Panc1 (cell line): Measurements from ENCODE around the gene ACTG1. TPM values are rescaled to one million over a fixed set of nuclear protein-coding genes. Genes with fewer than 3 reads are reported as not detected.

Experiments
- ATAC-seq: fragments of 200-7000 bp; cut with Tn5 transposase; 2 replicates; pipeline ENCODE4 v1.9.1; 2020; ENCODE audit warnings: mild to moderate bottlenecking, moderate library complexity
- BruUV-seq: library from RNA; stranded (reverse); fragments of 400-500 nt; replicated peaks from 2 replicates; lab custom pipeline; 2021; lab: Mats Ljungman, UMichigan
- CTCF ChIA-PET: fragments of 300-600 bp; sonication (Branson Sonifier 250); formaldehyde crosslinking; loops from one replicate; lab custom pipeline; 2022; ENCODE audit warnings: antibody characterized with exemption; lab: Charles Lee
- POLR2A ChIA-PET: fragments of 300-600 bp; sonication (Branson Sonifier 250); formaldehyde crosslinking; loops from one replicate; lab custom pipeline; 2022; ENCODE audit warnings: antibody characterized with exemption; lab: Charles Lee
- DNase-seq: peaks from one replicate; pipeline ENCODE4 v3.0.0-alpha.2; 2010; ENCODE audit warnings: low read depth, low spot score
- H3K27ac ChIP-seq: 2 replicates; pipeline ENCODE4 v1.5.1; 2011; ENCODE audit warnings: mild to moderate bottlenecking, low read length, inconsistent platforms
- H3K27me3 ChIP-seq: fragments of 200-500 bp; sonication (Bioruptor generic); 2 replicates; pipeline ENCODE4 v1.6.0; 2014; ENCODE audit warnings: low read length, inconsistent platforms; ENCODE audit not compliant: control insufficient read depth, insufficient read depth
- H3K36me3 ChIP-seq: fragments of 200-500 bp; sonication (Bioruptor generic); 2 replicates; pipeline ENCODE4 v1.5.1; 2014; ENCODE audit warnings: inconsistent platforms, mild to moderate bottlenecking, low read length, moderate library complexity; ENCODE audit not compliant: control insufficient read depth, insufficient read depth
- H3K4me1 ChIP-seq: 2 replicates; pipeline ENCODE4 v1.5.1; 2011; ENCODE audit warnings: inconsistent platforms, mild to moderate bottlenecking, low read length, moderate library complexity; ENCODE audit not compliant: control insufficient read depth, insufficient read depth
- H3K4me3 ChIP-seq, 2 experiments: 2 replicates each; pipeline ENCODE4 v1.5.1; 2011 to 2012; ENCODE audit warnings: low read depth in 2 of 2, low read length in 2 of 2, mild to moderate bottlenecking in 2 of 2, inconsistent platforms in 1 of 2, moderate library complexity in 1 of 2
- H3K9me3 ChIP-seq: fragments of 200-500 bp; sonication (Bioruptor generic); 2 replicates; pipeline ENCODE4 v1.5.1; 2014; ENCODE audit warnings: low read depth, mild to moderate bottlenecking, inconsistent platforms, low read length, moderate library complexity; ENCODE audit not compliant: control insufficient read depth, insufficient read depth
- POLR2AphosphoS5 ChIP-seq: IDR thresholded peaks from 2 replicates; pipeline ENCODE4 v1.6.1; 2012; ENCODE audit warnings: mild to moderate bottlenecking, low read depth, low read length, moderate library complexity
- SIN3A ChIP-seq: IDR thresholded peaks from 2 replicates; pipeline ENCODE4 v1.6.1; 2012; ENCODE audit warnings: low read depth, mild to moderate bottlenecking, low read length, moderate library complexity, borderline replicate concordance; ENCODE audit not compliant: insufficient read depth
- TCF7L2 ChIP-seq: IDR thresholded peaks from 2 replicates; pipeline ENCODE4 v1.6.1; 2011; ENCODE audit warnings: mild to moderate bottlenecking, low read depth, low read length, inconsistent platforms
- in situ Hi-C: cut with HindIII; loops from 2 replicates; pipeline ENCODE4 v1.10.0; 2016; ENCODE audit warnings: low sequenced_read_pairs, low pct_unique_long_range_greater_than_20kb
- intact Hi-C: fragments of 100-400 bp; cut with micrococcal nuclease; formaldehyde crosslinking; loops from one replicate; pipeline ENCODE4 v1.10.0; 2022; ENCODE audit not compliant: unreplicated experiment
- total RNA-seq: library from RNA; stranded (reverse); gene quantifications from one replicate; pipeline ENCODE4 v1.2.1, GENCODE V29; 2021; ENCODE audit not compliant: unreplicated experiment
- TF ChIP-seq, protein P1 (sequence below), 2 experiments: IDR thresholded peaks; 2 replicates each; pipeline ENCODE4 v1.6.1; 2011 to 2012; ENCODE audit warnings: low read depth in 2 of 2, control low read depth in 1 of 2, low read length in 1 of 2, mild to moderate bottlenecking in 1 of 2, moderate library complexity in 1 of 2; ENCODE audit not compliant: insufficient read depth in 1 of 2
- TF ChIP-seq, protein P2 (sequence below): fragments of 450-650 bp; IDR thresholded peaks from 2 replicates; pipeline ENCODE4 v1.5.1; 2017; ENCODE audit warnings: mild to moderate bottlenecking

The ACTG1 gene
- total RNA-seq, 1 experiment from 2014 or later: 4,502 TPM

DNA sequence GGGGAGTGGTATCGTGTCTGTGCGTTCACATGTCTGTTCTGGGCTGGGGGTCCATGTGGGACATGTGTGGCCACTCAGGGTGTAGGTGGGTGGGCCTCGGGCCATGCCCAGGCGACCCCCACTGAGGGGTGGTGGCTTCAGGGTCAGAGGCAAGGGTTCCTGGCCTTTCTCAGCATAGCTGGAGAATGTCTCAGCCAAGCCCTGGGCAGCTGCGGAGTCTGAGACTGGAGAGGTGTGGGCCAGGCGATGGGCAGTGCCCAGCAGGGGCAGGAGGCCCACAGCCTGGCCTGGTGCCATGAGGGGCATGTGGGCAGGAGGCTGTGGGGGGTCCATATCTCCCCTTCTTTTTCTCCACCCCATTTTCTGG is 16.8 kb upstream of the ACTG1 start:
- no TSS peak for BruUV-seq
- no peak for DNase-seq
- CTCF ChIA-PET: no interaction called here

DNA sequence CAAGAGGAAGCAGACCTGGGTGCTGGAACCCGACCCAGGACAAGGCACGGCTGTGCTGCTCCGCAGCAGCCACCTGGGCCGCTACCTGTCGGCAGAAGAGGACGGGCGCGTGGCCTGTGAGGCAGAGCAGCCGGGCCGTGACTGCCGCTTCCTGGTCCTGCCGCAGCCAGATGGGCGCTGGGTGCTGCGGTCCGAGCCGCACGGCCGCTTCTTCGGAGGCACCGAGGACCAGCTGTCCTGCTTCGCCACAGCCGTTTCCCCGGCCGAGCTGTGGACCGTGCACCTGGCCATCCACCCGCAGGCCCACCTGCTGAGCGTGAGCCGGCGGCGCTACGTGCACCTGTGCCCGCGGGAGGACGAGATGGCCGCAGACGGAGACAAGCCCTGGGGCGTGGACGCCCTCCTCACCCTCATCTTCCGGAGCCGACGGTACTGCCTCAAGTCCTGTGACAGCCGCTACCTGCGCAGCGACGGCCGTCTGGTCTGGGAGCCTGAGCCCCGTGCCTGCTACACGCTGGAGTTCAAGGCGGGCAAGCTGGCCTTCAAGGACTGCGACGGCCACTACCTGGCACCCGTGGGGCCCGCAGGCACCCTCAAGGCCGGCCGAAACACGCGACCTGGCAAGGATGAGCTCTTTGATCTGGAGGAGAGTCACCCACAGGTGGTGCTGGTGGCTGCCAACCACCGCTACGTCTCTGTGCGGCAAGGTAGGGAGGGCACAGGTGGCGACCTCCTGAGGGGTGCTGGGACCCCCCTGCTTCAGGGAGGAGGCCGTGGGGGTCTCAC is 16.2 kb upstream of the ACTG1 start:
- intact Hi-C loops (no loop called here), in situ Hi-C loops (no loop called here)
- no TSS peak for BruUV-seq
- H3K27me3 ChIP-seq: no peaks in the 10 kb centered on the region
- ChIA-PET POLR2A (interaction anchor here (1.2 kb wide), 1 partner anchor 10 kb away, joined by 8 read pairs; no protein-coding TSS in a partner anchor), CTCF (interaction anchor here (0.5 kb wide), 1 partner anchor 51 kb away, joined by 4 read pairs; no protein-coding TSS in a partner anchor)
- H3K27ac ChIP-seq: no peak overlapping the region
- no peak for ATAC-seq
- no peaks in the 10 kb centered on the region for H3K9me3 ChIP-seq
- TF ChIP-seq POLR2AphosphoS5: peak; percentile 93; the same call in 1 of the 2 replicates
- peak; percentile 56; the same call in 1 of the 2 replicates for TF ChIP-seq TCF7L2
- TF ChIP-seq, protein P1, sequence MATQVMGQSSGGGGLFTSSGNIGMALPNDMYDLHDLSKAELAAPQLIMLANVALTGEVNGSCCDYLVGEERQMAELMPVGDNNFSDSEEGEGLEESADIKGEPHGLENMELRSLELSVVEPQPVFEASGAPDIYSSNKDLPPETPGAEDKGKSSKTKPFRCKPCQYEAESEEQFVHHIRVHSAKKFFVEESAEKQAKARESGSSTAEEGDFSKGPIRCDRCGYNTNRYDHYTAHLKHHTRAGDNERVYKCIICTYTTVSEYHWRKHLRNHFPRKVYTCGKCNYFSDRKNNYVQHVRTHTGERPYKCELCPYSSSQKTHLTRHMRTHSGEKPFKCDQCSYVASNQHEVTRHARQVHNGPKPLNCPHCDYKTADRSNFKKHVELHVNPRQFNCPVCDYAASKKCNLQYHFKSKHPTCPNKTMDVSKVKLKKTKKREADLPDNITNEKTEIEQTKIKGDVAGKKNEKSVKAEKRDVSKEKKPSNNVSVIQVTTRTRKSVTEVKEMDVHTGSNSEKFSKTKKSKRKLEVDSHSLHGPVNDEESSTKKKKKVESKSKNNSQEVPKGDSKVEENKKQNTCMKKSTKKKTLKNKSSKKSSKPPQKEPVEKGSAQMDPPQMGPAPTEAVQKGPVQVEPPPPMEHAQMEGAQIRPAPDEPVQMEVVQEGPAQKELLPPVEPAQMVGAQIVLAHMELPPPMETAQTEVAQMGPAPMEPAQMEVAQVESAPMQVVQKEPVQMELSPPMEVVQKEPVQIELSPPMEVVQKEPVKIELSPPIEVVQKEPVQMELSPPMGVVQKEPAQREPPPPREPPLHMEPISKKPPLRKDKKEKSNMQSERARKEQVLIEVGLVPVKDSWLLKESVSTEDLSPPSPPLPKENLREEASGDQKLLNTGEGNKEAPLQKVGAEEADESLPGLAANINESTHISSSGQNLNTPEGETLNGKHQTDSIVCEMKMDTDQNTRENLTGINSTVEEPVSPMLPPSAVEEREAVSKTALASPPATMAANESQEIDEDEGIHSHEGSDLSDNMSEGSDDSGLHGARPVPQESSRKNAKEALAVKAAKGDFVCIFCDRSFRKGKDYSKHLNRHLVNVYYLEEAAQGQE (IDR thresholded peaks at IDR 0.05; ENCODE audit: insufficient read depth in 1 of 2, low read depth in 2 of 2, low read length in 1 of 2): no peak
- peak; percentile 46; the same call in 1 of the 2 replicates for TF ChIP-seq SIN3A
- TF ChIP-seq, protein P2, sequence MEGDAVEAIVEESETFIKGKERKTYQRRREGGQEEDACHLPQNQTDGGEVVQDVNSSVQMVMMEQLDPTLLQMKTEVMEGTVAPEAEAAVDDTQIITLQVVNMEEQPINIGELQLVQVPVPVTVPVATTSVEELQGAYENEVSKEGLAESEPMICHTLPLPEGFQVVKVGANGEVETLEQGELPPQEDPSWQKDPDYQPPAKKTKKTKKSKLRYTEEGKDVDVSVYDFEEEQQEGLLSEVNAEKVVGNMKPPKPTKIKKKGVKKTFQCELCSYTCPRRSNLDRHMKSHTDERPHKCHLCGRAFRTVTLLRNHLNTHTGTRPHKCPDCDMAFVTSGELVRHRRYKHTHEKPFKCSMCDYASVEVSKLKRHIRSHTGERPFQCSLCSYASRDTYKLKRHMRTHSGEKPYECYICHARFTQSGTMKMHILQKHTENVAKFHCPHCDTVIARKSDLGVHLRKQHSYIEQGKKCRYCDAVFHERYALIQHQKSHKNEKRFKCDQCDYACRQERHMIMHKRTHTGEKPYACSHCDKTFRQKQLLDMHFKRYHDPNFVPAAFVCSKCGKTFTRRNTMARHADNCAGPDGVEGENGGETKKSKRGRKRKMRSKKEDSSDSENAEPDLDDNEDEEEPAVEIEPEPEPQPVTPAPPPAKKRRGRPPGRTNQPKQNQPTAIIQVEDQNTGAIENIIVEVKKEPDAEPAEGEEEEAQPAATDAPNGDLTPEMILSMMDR: no peak
- DNase-seq: no peak
- H3K4me3 ChIP-seq: no peak overlapping the region
- H3K36me3 ChIP-seq: no peaks in the 10 kb centered on the region
- peaks cover 11% of the 10 kb centered on the region for H3K4me1 ChIP-seq

More for the DNA sequence above, 16.8 kb upstream of the ACTG1 start:
- TF ChIP-seq, protein P1 (IDR thresholded peaks at IDR 0.05; ENCODE audit: insufficient read depth in 1 of 2, low read depth in 2 of 2, low read length in 1 of 2): no peak
- TF ChIP-seq TCF7L2: peak; percentile 2; the same call in 1 of the 2 replicates
- peak; percentile 86 for TF ChIP-seq POLR2AphosphoS5
- peak; percentile 86 for TF ChIP-seq SIN3A
- ATAC-seq: no peak
- peaks cover 11% of the 10 kb centered on the region for H3K4me1 ChIP-seq
- H3K9me3 ChIP-seq: no peaks in the 10 kb centered on the region
- H3K36me3 ChIP-seq: no peaks in the 10 kb centered on the region
- no peaks in the 10 kb centered on the region for H3K27me3 ChIP-seq
- intact Hi-C loops (no loop called here), in situ Hi-C loops (no loop called here)
- H3K4me3 ChIP-seq: no peak overlapping the region
- H3K27ac ChIP-seq: no peak overlapping the region
- POLR2A ChIA-PET: no interaction called here
